Smooth muscle cell (in vitro differentiated cells): ENCODE results near the gene ZMYND11. TPM values are rescaled to one million over a fixed set of nuclear protein-coding genes. Genes with fewer than 3 reads are reported as not detected.

Experiments used
- DNase-seq: peaks from one replicate; lab custom pipeline; 2025; ENCODE audit not compliant: unreplicated experiment; lab: John Stamatoyannopoulos, UW
- H2AFZ ChIP-seq: fragments of 200-600 bp; sonication (generic); 2 replicates; pipeline ENCODE4 v1.6.0; 2016; ENCODE audit warnings: antibody characterized with exemption, low read depth, mild to moderate bottlenecking
- H3F3A ChIP-seq: fragments of 200-600 bp; sonication (generic); 2 replicates; pipeline ENCODE4 v1.6.0; 2017; ENCODE audit warnings: antibody characterized with exemption, low read depth
- H3K27ac ChIP-seq: fragments of 200-600 bp; sonication (generic); 2 replicates; pipeline ENCODE4 v1.5.1; 2016; ENCODE audit warnings: low read depth, mild to moderate bottlenecking
- H3K27me3 ChIP-seq: fragments of 200-600 bp; sonication (generic); 2 replicates; pipeline ENCODE4 v1.6.1; 2016; ENCODE audit warnings: low read depth, mild to moderate bottlenecking
- H3K36me3 ChIP-seq: fragments of 200-600 bp; sonication (generic); 2 replicates; pipeline ENCODE4 v1.5.1; 2016; ENCODE audit warnings: low read depth
- H3K4me1 ChIP-seq: fragments of 200-600 bp; sonication (generic); 2 replicates; pipeline ENCODE4 v1.5.1; 2016; ENCODE audit warnings: low read depth
- H3K4me2 ChIP-seq: fragments of 200-600 bp; sonication (generic); 2 replicates; pipeline ENCODE4 v1.6.0; 2016; ENCODE audit warnings: mild to moderate bottlenecking
- H3K4me3 ChIP-seq: fragments of 200-600 bp; sonication (generic); 2 replicates; pipeline ENCODE4 v1.5.1; 2016; ENCODE audit warnings: mild to moderate bottlenecking
- H3K79me2 ChIP-seq: fragments of 200-600 bp; sonication (generic); 2 replicates; pipeline ENCODE4 v1.6.0; 2016; ENCODE audit warnings: low read depth, mild to moderate bottlenecking
- H3K9ac ChIP-seq: fragments of 200-600 bp; sonication (generic); 2 replicates; pipeline ENCODE4 v1.6.0; 2016; ENCODE audit warnings: low read depth
- H3K9me3 ChIP-seq: fragments of 200-600 bp; sonication (generic); replicated peaks from 2 replicates; pipeline ENCODE4 v1.5.1; 2016; ENCODE audit warnings: low read depth
- H4K20me1 ChIP-seq: fragments of 200-600 bp; sonication (generic); 2 replicates; pipeline ENCODE4 v1.6.0; 2016; ENCODE audit warnings: low read depth
- WGBS: methylation state at CpG from one replicate; pipeline ENCODE4 v1.1.7; 2016; ENCODE audit warnings: low lambda C conversion rate; 5-methylcytosine and 5-hydroxymethylcytosine counted together
- polyA plus RNA-seq: library from polyadenylated mRNA; unstranded; fragments of >200 nt; fragmentation: Nextera tagmentation; extraction: Ambion mirVana; gene quantifications from 2 replicates; pipeline ENCODE4 v1.2.1, GENCODE V29; 2016
- total RNA-seq: library from RNA; depleted of rRNA; stranded (reverse); fragments of >200 nt; gene quantifications from 2 replicates; pipeline ENCODE4 v1.2.3, GENCODE V29; 2014
- TF ChIP-seq, protein P1 (sequence below): fragments of 200-600 bp; sonication (generic); IDR thresholded peaks from 2 replicates; pipeline ENCODE4 v1.5.1; 2017; ENCODE audit warnings: borderline replicate concordance, mild to moderate bottlenecking, antibody characterized with exemption; ENCODE audit not compliant: insufficient read depth, poor library complexity, severe bottlenecking

Gene ZMYND11
- total and polyA plus RNA-seq, 2 experiments from 2014 or later: 33.7 to 66.3 TPM

DNA sequence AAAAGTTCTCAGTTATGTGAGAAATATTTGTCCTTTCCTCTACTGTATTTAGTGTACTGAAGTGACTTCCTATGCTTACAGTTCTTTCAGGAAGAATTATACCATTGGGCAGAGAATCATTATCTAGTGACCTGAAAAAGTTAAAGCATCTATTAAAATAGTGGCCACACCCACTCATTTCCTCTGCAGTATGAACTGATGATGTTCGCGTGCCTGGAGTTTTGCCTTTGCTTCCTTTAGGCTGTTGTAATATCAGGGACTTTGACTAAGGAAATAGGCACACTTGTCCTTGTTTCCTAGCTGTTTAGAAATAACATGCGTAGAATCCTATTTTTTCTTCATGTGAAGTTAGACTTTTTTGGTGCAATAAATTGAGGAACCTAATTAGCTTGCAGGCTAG, 100.7 kb downstream of the ZMYND11 start:
- WGBS: 81% methylated on average over 3 of the region's 3 CpGs
- H4K20me1 ChIP-seq: peaks cover 10% of the 10 kb centered on the region
- peaks cover 12% of the 10 kb centered on the region for H3K36me3 ChIP-seq
- no peak overlapping the region for H3K4me3 ChIP-seq
- TF ChIP-seq, protein P1, sequence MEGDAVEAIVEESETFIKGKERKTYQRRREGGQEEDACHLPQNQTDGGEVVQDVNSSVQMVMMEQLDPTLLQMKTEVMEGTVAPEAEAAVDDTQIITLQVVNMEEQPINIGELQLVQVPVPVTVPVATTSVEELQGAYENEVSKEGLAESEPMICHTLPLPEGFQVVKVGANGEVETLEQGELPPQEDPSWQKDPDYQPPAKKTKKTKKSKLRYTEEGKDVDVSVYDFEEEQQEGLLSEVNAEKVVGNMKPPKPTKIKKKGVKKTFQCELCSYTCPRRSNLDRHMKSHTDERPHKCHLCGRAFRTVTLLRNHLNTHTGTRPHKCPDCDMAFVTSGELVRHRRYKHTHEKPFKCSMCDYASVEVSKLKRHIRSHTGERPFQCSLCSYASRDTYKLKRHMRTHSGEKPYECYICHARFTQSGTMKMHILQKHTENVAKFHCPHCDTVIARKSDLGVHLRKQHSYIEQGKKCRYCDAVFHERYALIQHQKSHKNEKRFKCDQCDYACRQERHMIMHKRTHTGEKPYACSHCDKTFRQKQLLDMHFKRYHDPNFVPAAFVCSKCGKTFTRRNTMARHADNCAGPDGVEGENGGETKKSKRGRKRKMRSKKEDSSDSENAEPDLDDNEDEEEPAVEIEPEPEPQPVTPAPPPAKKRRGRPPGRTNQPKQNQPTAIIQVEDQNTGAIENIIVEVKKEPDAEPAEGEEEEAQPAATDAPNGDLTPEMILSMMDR: no peak
- no peaks in the 10 kb centered on the region for H3K27me3 ChIP-seq
- H3F3A ChIP-seq: no peaks in the 10 kb centered on the region
- H3K9ac ChIP-seq: no peak overlapping the region
- H3K4me2 ChIP-seq: no peak overlapping the region
- no peak overlapping the region for H2AFZ ChIP-seq
- H3K9me3 ChIP-seq: no peaks in the 10 kb centered on the region
- H3K4me1 ChIP-seq: no peaks in the 10 kb centered on the region
- no peak for DNase-seq
- H3K79me2 ChIP-seq: no peaks in the 10 kb centered on the region
- no peak overlapping the region for H3K27ac ChIP-seq

DNA sequence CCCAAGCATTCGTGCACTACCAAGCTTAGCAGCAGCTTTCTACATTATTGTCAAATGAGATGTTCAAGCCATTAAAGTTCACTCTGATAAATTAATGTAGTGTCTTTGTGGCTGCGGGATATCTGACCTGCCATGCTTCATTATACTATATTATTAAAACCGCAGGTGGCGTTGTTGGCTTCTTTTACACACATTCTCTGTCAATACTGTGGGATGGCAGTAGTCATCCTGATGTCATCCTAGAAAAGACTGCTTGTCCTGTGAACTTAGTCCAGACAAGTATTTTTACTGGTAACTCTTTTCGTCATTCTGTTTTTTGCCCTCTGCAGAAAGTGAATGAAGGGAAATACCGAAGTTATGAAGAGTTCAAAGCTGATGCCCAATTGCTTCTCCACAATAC, 103.9 kb downstream of the ZMYND11 start:
- WGBS: 95% methylated on average over 6 of the region's 6 CpGs

DNA sequence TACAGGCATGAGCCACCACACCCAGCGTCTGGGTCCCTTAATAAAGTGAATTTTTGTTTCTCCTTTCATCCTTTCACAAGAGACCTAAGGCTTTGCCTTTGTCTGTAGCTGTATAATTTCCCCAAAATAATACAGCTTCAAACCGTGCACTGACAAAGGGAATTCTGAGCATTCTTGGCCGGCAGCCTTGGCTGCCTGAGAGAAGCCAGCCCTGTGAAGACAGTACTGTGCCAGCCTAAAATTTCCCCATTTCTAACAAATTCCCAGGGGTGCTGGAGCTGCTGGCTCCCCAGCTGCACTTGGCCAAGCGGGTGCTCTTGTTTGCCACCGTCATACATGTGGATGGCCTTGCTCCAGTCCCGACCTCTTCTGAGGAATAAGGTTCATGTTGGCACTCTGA, 106.2 kb downstream of the ZMYND11 start:
- WGBS: 98% methylated on average over 6 of the region's 6 CpGs
- Histone ChIP-seq H3K27ac (no peak overlapping the region), H4K20me1 (no peaks in the 10 kb centered on the region), H3K79me2 (no peaks in the 10 kb centered on the region), H2AFZ (no peak overlapping the region), H3K27me3 (no peaks in the 10 kb centered on the region), H3K4me2 (no peak overlapping the region), H3K4me1 (no peaks in the 10 kb centered on the region), H3K9me3 (no peaks in the 10 kb centered on the region), H3F3A (no peaks in the 10 kb centered on the region), H3K36me3 (peaks cover 19% of the 10 kb centered on the region), H3K9ac (no peak overlapping the region), H3K4me3 (no peak overlapping the region)
- no peak for DNase-seq
- TF ChIP-seq, protein P1: no peak

More for the DNA sequence above, 103.9 kb downstream of the ZMYND11 start:
- Histone ChIP-seq H3K36me3 (peaks cover 19% of the 10 kb centered on the region), H3K4me1 (no peaks in the 10 kb centered on the region), H3K27ac (no peak overlapping the region), H3K4me2 (no peak overlapping the region), H3K79me2 (no peaks in the 10 kb centered on the region), H4K20me1 (peaks cover 8% of the 10 kb centered on the region), H3K27me3 (no peaks in the 10 kb centered on the region), H3K9me3 (no peaks in the 10 kb centered on the region), H3K9ac (no peak overlapping the region), H3K4me3 (no peak overlapping the region), H2AFZ (no peak overlapping the region), H3F3A (no peaks in the 10 kb centered on the region)
- no peak for DNase-seq
- TF ChIP-seq, protein P1: no peak

DNA sequence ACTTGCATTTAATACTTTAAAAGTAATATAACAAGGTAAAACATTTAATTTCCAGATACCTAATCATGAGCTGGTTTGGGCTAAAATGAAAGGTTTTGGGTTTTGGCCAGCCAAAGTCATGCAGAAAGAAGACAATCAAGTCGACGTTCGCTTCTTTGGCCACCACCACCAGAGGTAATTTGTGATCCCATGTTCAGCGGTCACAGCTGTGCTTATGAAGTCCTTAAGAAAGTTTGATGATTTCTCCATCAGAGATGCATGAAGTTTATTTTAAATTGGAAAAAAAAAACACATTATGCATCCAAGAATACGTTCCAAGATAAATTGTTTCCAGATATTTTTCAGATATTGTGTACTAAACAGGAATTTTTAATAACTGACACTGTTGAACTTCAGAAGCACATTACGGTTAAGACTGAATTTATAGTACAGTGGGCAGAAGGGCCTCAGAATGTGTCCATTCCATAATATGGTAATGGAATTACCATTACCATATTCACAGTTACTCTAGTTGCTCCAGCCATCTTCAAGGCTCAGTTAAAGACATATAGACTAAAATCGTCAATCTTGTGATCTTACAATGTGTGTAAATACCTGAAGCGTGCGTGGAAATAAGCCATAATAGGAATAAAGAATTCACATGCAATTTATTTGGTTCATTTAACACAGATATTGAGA, 106.8 kb downstream of the ZMYND11 start:
- no peak overlapping the region for H2AFZ ChIP-seq

More for the DNA sequence above, 106.8 kb downstream of the ZMYND11 start:
- no peak overlapping the region for H3K9ac ChIP-seq
- TF ChIP-seq, protein P1: no peak
- no peaks in the 10 kb centered on the region for H3K4me1 ChIP-seq
- DNase-seq: no peak
- no peaks in the 10 kb centered on the region for H3K9me3 ChIP-seq
- H3K27me3 ChIP-seq: no peaks in the 10 kb centered on the region
- H3K36me3 ChIP-seq: peaks cover 19% of the 10 kb centered on the region
- 88% methylated on average over 9 of the region's 9 CpGs for WGBS
- no peaks in the 10 kb centered on the region for H3K79me2 ChIP-seq
- H4K20me1 ChIP-seq: no peaks in the 10 kb centered on the region
- H3F3A ChIP-seq: no peaks in the 10 kb centered on the region
- H3K4me3 ChIP-seq: no peak overlapping the region
- H3K27ac ChIP-seq: no peak overlapping the region
- no peak overlapping the region for H3K4me2 ChIP-seq
